GM21619 (cell line): ENCODE results near the gene P2RX3.
"Not testable (repeated sequence)": the region's sequence is repeated elsewhere in the genome, so short reads cannot be mapped to it uniquely, and the experiment has no call there.

Experiments
- ATAC-seq: cut with Tn5 transposase; IDR thresholded peaks from one replicate; pipeline ENCODE4 v1.9.1; 2021; ENCODE audit not compliant: unreplicated experiment

P2RX3 gene

DNA sequence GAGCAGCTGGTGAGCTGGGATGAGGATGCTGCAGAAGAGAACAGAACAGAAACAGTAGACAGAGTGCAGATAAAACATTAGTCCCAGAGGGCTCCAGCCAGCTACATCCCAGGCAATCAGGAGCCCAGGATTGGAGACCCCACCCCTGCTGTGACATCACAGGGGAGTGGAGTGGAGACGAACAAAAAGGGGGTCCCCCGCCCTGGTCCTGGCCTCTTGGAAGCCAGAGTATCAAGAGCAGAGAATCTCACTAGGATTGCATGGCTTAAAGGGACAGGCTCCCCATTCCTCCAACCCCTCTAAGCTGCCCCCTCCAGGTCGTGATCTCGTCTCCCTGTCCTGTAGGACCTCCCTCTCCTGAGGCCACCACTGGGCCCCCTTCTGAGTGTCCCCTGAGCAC is at the start of gene P2RX3:
TSS of gene P2RX3 (plus strand) at position 211 of the 400 bp plus-strand sequence. CDS start 199 bp downstream, outside the sequence.
- ATAC-seq = no peak

DNA sequence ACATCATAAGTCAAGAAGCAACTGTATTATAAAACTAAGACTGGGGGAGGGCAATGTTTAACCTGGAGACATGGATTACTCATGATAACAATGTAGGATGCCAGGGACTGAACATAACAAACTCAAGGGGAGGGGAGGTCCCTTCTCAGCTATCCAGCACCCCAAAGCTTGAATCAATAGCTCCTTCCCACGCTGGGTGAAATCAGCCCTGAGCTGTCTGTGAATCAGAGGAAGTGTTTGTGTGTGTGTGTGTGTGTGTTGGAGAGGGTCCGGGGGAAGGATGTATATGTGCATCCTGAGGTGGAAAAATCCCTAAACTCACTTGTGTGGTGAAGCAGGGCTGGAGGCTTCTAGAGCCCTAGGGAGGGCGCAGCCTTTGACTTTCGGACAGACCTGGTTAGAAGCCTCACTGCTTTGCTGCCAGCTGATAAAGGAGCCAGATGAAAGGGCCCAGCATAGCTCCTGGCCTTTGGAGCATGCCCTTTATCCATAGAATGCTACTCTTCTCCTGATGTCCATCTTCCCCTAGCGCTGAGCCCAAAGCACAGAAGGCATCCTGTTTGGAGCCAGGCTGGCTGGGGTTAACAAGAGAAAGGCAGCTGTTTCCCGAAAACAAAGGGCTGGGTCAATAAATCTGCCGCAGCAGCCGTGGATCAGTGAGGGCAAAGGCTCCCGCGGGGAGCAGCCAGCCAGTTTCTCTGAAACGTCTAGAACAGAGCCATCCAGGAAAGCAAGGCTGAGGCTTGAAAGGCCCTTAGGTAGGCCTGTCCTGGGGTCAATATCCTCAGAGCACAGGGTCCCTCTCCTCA is 49.2 kb upstream of the P2RX3 start:
- no peak for ATAC-seq

DNA sequence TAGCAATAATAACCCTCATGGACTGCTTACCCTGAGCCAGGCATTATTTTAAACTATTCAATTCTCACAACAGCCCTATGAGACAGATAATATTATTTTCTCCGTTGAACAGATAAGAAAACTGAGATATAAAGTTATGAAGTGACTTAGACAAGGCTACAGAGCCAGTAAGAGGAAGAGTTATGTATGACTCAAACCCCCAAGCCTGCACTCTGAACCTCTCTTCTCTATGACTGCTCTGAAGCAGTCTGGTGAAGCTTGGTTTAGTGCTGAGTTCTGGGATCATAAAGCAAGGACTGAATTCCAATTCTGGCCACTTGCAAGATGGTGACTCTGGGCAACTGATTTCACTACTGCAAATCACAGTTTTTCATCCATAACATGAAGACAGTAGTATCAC is 47.9 kb upstream of the P2RX3 start:
- no peak for ATAC-seq

DNA sequence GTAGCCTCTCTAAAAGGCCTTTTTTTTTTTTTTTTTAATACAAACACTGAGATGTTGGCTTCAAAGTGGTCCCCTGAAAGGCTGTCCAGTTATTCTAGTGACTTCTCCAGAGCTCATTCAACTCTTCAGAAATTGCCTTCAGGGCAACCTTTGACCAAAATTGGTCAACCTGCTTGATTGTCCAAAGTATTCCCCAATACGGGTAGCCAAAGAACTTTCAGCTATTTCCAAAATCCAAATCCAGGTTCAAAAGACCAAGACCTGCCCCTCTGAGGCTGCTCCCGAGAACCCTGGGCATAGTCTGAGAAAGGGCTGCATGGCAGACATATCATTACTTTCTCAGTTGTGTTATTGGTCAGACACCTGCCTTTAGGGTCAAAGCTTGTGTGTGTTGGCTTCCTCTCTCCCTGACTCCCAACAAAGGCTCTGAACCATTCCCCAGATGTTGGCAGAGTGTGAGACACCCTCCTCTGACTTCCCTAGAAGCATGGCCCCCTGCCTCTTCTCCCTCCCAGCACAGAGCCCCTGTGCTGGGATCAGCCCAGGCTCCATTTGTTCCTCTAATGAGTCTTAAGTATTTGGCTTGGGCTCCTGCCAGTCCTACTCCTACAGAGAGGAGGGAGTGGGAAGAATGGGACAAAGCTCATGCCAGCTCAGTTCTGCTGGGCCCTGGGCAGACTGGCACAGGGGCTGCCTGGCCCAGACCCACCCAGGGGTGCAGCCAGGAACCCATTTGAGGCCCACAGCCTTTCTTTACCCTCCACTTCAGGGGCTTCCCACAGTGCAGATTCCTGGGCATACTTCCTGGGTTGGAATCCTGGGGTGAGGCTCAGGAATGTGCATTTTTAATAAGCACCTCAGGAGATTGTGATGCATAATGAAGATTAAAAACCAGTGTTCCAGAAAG is 43.7 kb upstream of the P2RX3 start:
- ATAC-seq = no peak

DNA sequence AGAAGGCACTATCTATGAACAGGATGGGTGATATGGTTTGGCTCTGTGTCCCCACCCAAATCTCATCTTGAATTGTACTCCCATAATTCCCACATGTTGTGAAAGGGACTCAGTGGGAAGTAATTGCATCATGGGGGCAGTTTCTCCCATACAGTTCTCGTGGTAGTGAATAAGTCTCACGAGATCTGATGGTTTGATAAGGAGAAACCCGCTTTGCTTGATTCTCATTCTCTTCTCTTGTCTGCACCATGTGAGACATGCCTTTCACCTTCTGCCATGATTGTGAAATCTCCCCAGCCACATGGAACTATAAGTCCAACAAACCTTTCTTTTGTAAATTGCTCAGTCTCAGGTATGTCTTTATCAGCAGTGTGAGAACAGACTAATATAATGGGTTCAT is 41.9 kb upstream of the P2RX3 start:
- ATAC-seq = not testable (repeated sequence)

DNA sequence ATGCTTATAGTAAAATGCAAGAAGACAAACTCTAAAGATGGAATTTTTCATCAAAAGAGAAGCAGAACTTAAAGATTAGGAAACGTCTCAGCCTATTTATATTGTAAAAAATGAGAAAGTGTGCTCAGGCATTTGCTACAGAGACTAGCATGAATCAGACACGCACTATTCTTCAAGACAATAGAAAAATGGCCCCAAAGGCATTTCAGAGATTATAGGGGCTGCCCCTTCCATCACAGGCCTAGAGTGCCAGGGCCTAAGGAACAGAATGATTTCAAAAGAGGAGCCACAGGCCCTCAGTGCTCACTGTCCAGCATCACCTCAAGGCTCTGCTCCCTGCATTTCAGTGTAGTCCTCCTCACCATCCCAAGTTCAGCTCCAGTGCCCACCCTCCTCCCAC is 40.9 kb upstream of the P2RX3 start:
- no peak for ATAC-seq

DNA sequence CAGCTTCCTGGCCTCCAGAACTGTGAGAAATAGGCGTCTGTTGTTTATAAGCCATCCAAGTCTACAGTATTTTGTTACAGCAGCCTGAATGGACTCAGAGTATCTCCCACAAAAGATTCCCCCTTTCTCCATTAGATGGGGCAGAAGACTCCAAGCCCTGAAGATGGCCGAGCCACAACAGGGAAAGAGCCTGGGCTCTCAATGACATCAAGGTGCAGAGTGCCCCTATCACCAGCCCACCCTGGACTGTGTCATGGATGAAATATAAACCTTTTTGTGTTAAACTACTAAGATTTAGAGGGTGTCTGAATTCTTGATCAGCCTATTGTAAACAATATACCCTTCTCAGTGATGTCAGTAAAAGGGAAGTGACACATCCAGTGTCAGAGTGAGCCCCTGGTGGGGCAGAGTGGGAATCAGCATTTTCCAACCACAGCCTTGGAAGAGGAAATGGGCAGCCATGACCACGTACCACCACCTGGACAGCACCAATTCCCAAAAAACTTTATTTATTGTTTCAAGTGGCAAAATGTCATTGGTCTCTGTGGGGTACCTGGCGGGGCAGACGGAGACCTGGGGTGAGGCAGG is 38.9 kb upstream of the P2RX3 start:
- no peak for ATAC-seq

DNA sequence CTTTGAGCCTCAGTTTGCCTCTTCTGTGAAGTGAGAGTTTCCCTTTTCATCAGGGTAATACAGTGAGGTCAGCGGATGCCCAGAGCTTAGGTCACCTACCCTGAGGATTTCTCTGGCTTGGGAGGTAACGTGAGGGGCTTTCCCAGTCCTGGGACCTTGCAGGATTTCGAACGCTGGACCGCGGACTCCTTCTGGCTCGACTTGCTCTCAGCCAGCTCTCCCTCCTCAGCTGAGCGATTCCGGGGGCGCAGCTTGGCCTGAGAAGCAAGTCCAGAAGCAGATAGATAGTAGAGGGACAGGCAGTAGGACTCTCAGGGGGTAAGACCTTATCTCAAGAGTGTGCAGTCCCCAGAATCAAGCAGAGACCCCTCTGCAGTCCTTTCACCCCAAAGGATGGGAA is 37.4 kb upstream of the P2RX3 start:
- no peak for ATAC-seq

DNA sequence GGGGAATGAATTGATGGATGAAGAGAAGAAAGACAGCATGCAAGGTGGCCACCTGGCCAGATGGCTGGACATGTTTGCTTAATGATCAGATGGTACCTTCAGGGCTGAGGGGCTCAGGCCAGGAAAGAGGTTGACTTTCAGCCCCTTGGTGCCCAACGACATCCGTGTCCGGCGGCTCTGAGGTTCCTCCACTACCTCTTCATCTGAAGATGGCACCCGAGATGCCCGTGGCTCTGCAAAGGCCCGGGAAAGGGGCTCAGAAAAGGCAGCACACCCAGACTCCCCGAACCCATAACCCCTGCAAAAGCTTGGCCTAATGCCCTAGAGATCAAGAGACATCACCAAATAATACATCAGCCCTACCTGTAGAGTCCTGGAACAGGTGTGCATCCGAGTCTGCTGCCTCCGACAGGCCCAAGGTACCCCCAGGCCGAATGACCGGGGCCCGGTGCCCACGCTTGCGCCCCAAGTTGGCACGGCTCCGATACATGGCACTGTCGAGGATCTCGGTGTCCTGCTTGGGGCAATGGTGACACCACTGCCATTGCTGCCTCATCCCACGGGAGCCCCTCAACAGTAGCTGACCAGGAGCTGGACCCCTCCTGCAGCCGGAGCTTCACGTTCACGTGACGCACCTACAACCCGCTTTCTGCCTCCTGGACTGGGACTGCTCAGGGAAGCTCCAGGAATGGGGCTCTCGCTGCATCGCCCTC is 36.3 kb upstream of the P2RX3 start:
- ATAC-seq = no peak

DNA sequence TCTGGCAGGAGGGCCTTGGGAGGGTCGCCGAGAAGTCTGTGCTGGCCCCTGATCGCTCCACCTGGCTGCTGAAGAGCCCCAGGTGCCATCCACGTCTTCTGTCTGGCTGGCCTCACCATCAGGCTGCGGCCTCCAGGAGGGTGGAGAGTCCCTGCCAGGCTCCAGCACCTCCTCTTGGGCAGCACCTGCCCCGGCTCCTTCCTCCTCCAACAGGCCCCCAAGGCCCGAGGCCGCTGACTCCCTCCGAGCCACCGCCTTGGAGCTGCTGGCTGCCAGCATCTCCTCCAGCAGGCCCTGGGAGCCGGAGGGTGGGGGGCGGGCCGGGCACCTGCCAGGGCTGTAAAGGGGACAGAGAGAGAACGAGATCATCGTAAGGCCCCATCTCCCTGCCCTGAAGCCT is 35.7 kb upstream of the P2RX3 start:
- ATAC-seq = no peak

DNA sequence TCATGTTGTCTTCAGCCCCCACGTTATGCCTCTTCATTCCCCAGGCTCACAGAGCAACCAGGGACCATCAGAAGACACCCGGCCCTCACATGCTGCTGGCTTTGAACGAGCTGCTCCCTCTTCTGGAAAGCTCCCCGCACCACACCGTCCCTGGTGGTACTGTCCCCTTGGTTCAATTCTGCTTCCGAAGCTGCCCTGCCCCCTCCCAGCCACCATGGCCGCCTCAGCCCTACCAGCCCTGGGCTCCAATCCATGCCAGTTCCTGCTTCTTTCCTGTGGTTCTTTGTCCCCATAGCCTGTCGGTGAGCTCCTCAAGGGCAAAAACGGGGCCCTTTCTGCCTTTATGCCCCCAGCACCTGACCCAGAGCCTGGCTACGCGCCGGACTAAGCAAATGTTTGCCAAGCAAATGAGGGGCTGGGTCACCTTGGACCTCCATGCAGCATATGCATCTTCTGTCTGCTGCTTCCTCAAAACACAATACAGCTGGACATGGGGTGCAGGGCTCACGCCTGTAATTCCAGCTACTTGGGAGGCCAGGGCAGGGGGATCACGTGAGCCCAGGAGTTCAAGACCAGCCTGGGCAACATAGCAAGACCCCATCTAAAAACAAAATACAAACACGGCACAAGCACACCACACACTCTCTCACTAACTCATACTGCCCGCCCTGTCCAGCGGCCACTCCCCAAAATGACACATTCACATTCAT is 34.7 kb upstream of the P2RX3 start:
- no peak for ATAC-seq

DNA sequence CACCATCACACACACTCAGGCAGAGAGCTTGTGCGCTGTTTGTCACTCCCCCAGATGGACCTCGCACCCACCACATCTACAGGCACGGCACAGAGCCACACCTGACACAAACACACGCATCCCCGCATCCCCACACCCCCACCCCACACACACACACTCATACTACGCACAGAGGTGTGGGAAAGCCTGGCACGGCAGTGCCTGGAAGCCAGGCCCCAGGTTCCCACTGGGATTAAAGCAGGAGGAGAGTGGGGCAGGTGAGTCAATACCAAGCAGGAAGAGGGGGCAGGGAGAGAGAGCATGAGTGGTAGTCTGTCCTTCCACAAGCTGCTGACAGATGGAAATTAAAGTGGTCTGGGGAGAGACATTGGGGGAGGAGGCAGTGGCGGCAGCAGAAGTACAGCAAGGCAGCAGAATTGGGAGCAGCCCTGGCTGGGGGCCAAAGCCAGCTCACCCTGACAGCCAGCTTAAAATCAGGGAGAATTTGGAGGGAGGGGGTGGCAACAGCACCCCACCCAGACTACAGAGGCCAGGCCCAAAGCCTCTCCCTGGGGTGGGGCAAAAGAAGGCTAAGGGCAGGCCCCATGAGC is 34.1 kb upstream of the P2RX3 start:
- ATAC-seq = no peak

DNA sequence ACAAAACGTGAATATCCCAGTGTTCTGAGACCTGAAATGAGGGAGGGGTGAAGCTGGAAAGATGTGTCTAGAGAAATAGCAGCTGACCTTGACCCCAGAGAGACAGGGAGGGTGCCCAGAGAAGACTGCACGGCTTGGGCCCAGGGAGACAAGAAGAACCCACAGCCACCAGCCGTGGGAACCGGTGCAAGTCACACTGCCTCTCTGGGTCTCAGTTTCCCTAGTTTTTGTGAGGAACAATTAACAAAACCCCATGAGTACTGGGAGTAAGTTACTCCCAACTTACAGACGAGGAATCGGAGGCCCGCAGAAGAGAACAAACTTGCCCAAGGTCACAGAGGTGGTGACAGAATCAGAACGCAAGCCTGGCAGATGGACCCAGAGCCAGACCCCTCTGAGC is 32.6 kb upstream of the P2RX3 start:
- no peak for ATAC-seq

DNA sequence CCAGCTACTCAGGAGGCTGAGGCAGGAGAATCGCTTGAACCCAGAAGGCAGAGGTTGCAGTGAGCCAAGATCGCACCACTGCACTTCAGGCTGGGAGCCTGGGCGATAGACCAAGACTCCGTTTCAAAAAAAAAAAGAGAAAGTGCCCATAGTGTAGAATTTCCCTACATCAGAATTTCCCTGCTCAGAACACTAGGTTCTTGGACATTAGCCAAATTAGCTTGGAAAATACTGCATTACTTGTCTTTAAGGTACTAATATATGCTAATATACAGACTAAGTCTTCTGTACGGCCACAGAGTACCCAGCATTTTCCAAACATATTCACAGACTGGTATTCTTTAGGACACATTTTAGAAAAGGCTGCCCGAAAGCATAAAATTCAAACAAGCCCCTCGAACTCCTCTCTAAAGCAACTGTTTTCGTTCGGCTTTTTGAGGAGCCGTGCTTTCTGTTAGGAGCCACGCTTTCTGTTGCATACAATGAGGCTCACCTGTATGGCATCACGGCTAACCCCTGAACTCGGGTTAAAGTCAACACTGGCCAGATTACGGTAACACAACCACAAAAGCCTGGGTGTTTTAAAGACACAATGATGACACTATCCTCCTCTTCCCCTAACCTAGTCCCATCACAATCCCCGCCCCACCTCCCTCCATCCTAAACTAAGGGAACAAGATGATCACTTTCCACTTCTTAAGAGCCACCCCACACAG is 31.8 kb upstream of the P2RX3 start:
- ATAC-seq = no peak

DNA sequence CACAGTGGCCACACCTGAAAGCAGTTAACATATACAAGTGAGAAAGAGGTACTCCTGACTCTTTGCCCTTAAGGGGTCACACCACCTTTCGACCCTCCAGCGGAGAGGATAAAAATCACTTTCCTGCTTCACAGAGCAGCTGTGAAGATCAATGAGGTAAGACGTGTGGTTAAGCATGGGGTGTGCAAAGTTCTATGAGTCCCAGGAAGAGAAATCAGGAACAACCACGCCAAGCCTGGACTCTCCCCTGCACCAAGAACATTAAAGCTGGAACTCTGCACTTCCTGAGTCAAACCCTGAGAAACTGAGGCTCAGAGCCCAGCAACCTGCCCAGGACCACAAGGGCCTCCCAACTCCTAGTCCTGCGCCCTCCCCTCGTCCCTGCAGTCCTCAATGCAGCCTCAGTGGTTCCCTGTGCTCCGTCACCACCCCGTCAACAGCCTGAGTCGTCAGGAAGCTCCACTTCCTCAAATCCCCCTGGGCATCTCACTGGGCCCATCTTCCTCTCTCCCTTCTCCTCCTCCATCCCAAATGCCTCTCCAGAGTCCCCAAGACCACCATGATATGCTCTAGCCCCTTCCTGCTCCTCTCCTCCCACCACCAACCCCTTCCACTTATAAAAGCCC is 31.1 kb upstream of the P2RX3 start:
- ATAC-seq = no peak

DNA sequence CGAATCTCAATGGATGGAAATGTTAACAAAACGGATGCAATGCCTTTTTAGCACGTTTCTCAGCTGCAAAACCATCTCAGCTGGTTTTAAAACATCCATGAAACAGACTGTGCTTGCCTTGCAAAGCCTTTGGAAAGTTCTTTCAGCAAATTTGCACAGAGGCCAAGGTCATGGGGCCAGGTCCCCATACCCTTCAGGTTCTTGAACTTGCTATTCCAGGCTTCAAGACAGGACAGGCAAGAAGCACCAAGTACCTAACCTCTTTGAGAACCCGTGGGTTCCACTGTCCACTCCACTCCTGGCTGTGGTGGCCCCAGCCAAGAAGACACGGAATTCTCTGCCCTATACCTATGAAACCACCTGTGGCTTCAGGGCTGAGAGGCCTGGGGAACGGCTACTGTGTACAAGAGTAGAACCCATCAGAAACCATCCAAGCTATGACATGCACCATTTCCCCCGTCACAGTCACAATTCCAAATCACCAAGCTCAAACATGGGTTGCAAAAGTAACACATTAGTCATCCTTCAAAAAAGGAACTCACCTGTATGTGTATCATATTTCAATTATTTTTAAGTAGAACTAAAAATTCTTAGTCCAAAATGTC is 30.4 kb upstream of the P2RX3 start:
- no peak for ATAC-seq

DNA sequence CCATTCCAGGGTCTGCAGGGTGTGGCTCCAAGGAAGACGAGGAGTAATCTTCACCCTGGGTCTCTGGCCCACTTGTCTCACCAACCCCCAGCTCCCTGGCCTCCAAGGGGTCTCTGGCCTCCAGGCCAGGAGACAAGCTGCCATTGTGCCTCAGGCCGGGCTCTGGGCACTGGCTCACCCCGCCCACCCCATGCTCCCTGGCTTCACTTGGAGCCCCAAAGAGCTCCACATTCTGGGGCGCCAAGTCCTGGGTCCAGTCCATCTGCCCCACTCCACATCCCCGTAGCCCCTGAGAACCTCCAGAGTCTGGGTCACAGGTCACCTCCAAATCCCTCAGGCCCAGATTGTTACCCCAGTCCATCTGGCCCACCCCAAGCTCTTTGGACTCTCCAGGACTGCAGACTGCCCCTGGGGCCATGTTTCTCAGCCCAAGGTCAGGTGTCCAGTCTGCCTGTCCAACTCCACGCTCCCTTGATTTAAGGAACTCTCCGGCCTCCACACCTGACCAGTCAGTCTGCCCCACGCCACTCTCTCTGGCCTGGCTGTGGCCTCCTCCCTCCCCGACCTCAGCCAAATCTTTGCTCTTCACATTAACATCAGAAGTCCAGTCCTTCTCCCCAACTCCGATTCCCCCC is 29.6 kb upstream of the P2RX3 start:
- no peak for ATAC-seq
